ENCODE results near the gene COLEC11.
"Not testable (repeated sequence)": the region's sequence is repeated elsewhere in the genome, so short reads cannot be mapped to it uniquely, and the experiment has no call there.

COLEC11 gene

GRCh38 chr2:3604991-3605961 is 10.4 kb downstream of the COLEC11 start:
- Histone ChIP-seq H3K4me1 (0 out of 2 replicates have a peak, but pooled peaks cover 2% of the 10 kb centered on the region), H3K4me3 (no peak overlapping the region), H3K27me3 (ENCODE audit: low read depth) (peaks cover 2% of the 10 kb centered on the region; the same call in 1 of the 2 replicates), H3K9me3 (no peaks in the 10 kb centered on the region), H3K36me3 (replicated peaks) (no peaks in the 10 kb centered on the region)
- peak; percentile 24 to 73 for DNase-seq (ENCODE audit: low spot score in 2 of 2)
- in situ Hi-C loops (cut with MboI; ENCODE audit: low sequenced_read_pairs) = no loop called here

- no peak overlapping the region for H3K4me3 ChIP-seq
- no peaks in the 10 kb centered on the region for H3K27me3 ChIP-seq (ENCODE audit: low read depth)
- H3K4me1 ChIP-seq = 0 out of 2 replicates have a peak, but pooled peaks cover 2% of the 10 kb centered on the region
- in situ Hi-C loops (cut with MboI; ENCODE audit: low sequenced_read_pairs) = no loop called here
- H3K36me3 ChIP-seq (replicated peaks) = no peaks in the 10 kb centered on the region
- no peak for DNase-seq (ENCODE audit: low spot score in 2 of 2)
- H3K9me3 ChIP-seq = no peaks in the 10 kb centered on the region
Observed at GRCh38 chr2:3606028-3606369, 11.1 kb downstream of the COLEC11 start.

GRCh38 chr2:3606370-3607201 is 11.7 kb downstream of the COLEC11 start:
- in situ Hi-C loops (cut with MboI; ENCODE audit: low sequenced_read_pairs) = no loop called here
- no peaks in the 10 kb centered on the region for H3K27me3 ChIP-seq (ENCODE audit: low read depth)
- no peaks in the 10 kb centered on the region for H3K9me3 ChIP-seq
- 0 out of 2 replicates have a peak, but pooled peaks cover 2% of the 10 kb centered on the region for H3K4me1 ChIP-seq
- H3K4me3 ChIP-seq = no peak overlapping the region
- H3K36me3 ChIP-seq (replicated peaks) = no peaks in the 10 kb centered on the region
- no peak for DNase-seq (ENCODE audit: low spot score in 2 of 2)

- DNase-seq (ENCODE audit: low spot score in 2 of 2) = no peak
- in situ Hi-C loops (cut with MboI; ENCODE audit: low sequenced_read_pairs) = no loop called here
- H3K4me1 ChIP-seq = 0 out of 2 replicates have a peak, but pooled peaks cover 2% of the 10 kb centered on the region
- no peaks in the 10 kb centered on the region for H3K9me3 ChIP-seq
- H3K36me3 ChIP-seq (replicated peaks) = no peaks in the 10 kb centered on the region
- no peaks in the 10 kb centered on the region for H3K27me3 ChIP-seq (ENCODE audit: low read depth)
- H3K4me3 ChIP-seq = no peak overlapping the region
Observed at GRCh38 chr2:3608373-3609278, 13.7 kb downstream of the COLEC11 start.

GRCh38 chr2:3609279-3609673 is 14.4 kb downstream of the COLEC11 start:
- H3K9me3 ChIP-seq; in situ Hi-C loops (cut with MboI; ENCODE audit: low sequenced_read_pairs); H3K4me1 ChIP-seq; H3K36me3 ChIP-seq (replicated peaks); H3K4me3 ChIP-seq; DNase-seq (ENCODE audit: low spot score in 2 of 2); H3K27me3 ChIP-seq (ENCODE audit: low read depth): not testable (repeated sequence)

GRCh38 chr2:3610415-3610814 is 15.5 kb downstream of the COLEC11 start:
- H3K9me3 ChIP-seq = peaks cover 3% of the 10 kb centered on the region; the same call in 1 of the 2 replicates

GRCh38 chr2:3610881-3611505 is 16.1 kb downstream of the COLEC11 start:
- Histone ChIP-seq H3K4me1 (no peaks in the 10 kb centered on the region), H3K36me3 (replicated peaks) (no peaks in the 10 kb centered on the region), H3K4me3 (no peak overlapping the region), H3K27me3 (ENCODE audit: low read depth) (no peaks in the 10 kb centered on the region), H3K9me3 (peaks cover 3% of the 10 kb centered on the region; the same call in 1 of the 2 replicates)
- in situ Hi-C loops (cut with MboI; ENCODE audit: low sequenced_read_pairs) = no loop called here
- no peak for DNase-seq (ENCODE audit: low spot score in 2 of 2)

More at GRCh38 chr2:3610415-3610814, 15.5 kb downstream of the COLEC11 start:
- H3K27me3 ChIP-seq (ENCODE audit: low read depth) = no peaks in the 10 kb centered on the region
- H3K4me1 ChIP-seq = 0 out of 2 replicates have a peak, but pooled peaks cover 2% of the 10 kb centered on the region
- H3K4me3 ChIP-seq = no peak overlapping the region
- in situ Hi-C loops (cut with MboI; ENCODE audit: low sequenced_read_pairs) = no loop called here
- no peaks in the 10 kb centered on the region for H3K36me3 ChIP-seq (replicated peaks)
- no peak for DNase-seq (ENCODE audit: low spot score in 2 of 2)

GRCh38 chr2:3611589-3611988 is 16.7 kb downstream of the COLEC11 start:
- Histone ChIP-seq H3K4me3 (no peak overlapping the region), H3K36me3 (replicated peaks) (no peaks in the 10 kb centered on the region), H3K4me1 (no peaks in the 10 kb centered on the region), H3K9me3 (peaks cover 3% of the 10 kb centered on the region; the same call in 1 of the 2 replicates), H3K27me3 (ENCODE audit: low read depth) (no peaks in the 10 kb centered on the region)
- in situ Hi-C loops (cut with MboI; ENCODE audit: low sequenced_read_pairs) = no loop called here
- DNase-seq (ENCODE audit: low spot score in 2 of 2) = no peak

- H3K4me1 ChIP-seq = no peaks in the 10 kb centered on the region
- no peaks in the 10 kb centered on the region for H3K27me3 ChIP-seq (ENCODE audit: low read depth)
- H3K36me3 ChIP-seq (replicated peaks) = no peaks in the 10 kb centered on the region
- H3K4me3 ChIP-seq = no peak overlapping the region
- in situ Hi-C loops (cut with MboI; ENCODE audit: low sequenced_read_pairs) = no loop called here
- DNase-seq (ENCODE audit: low spot score in 2 of 2) = no peak
- H3K9me3 ChIP-seq = peaks cover 3% of the 10 kb centered on the region; the same call in 1 of the 2 replicates
Observed at GRCh38 chr2:3612639-3613523, 18.0 kb downstream of the COLEC11 start.

- in situ Hi-C loops (cut with MboI; ENCODE audit: low sequenced_read_pairs) = no loop called here
Observed at GRCh38 chr2:3613524-3613905, 18.6 kb downstream of the COLEC11 start.

GRCh38 chr2:3614743-3615142 is 19.8 kb downstream of the COLEC11 start:
- in situ Hi-C loops (cut with MboI; ENCODE audit: low sequenced_read_pairs); H3K36me3 ChIP-seq (replicated peaks); H3K4me3 ChIP-seq; H3K4me1 ChIP-seq; H3K9me3 ChIP-seq; H3K27me3 ChIP-seq (ENCODE audit: low read depth); DNase-seq (ENCODE audit: low spot score in 2 of 2): not testable (repeated sequence)

More at GRCh38 chr2:3613524-3613905, 18.6 kb downstream of the COLEC11 start:
- no peak for DNase-seq (ENCODE audit: low spot score in 2 of 2)
- H3K36me3 ChIP-seq (replicated peaks) = no peaks in the 10 kb centered on the region
- no peaks in the 10 kb centered on the region for H3K4me1 ChIP-seq
- no peaks in the 10 kb centered on the region; the same call in 1 of the 2 replicates for H3K27me3 ChIP-seq (ENCODE audit: low read depth)
- no peak overlapping the region for H3K4me3 ChIP-seq
- peaks cover 3% of the 10 kb centered on the region; the same call in 1 of the 2 replicates for H3K9me3 ChIP-seq

Measured in HAP-1 (cell line).